Gastrocnemius medialis (tissue), 4 donors: ENCODE results near the gene RPL39L. TPM values are rescaled to one million over a fixed set of nuclear protein-coding genes. Genes with fewer than 3 reads are reported as not detected.
A peak's percentile ranks its signal among the peaks of the same experiment; 100 is the strongest.
"Not testable (repeated sequence)": the region's sequence is repeated elsewhere in the genome, so short reads cannot be mapped to it uniquely, and the experiment has no call there.

ENCODE experiments used
- ATAC-seq, 2 donors: fragments of 150-250 bp; one replicate each; pipeline ENCODE4 v1.9.1; 2016
- DNase-seq, 2 donors: peaks; one replicate each; pipeline ENCODE4 v3.0.0-alpha.2; 2019
- H3K27ac ChIP-seq, 4 donors: fragments of 200-600 bp; sonication (generic); 1 replicate in 1 of 4; 2 replicates in 3 of 4; pipeline ENCODE4 v1.5.1; 2016 to 2018; ENCODE audit warnings: mild to moderate bottlenecking in 2 of 4, moderate library complexity in 1 of 4
- H3K27me3 ChIP-seq, 3 donors: fragments of 200-600 bp; sonication (generic) in 2 of 3; 1 replicate in 1 of 3; 2 replicates in 2 of 3; pipeline versions ENCODE4 v1.5.1 to v1.6.0; 2016 to 2019; ENCODE audit warnings: mild to moderate bottlenecking in 1 of 3, moderate library complexity in 1 of 3
- H3K36me3 ChIP-seq, 2 donors: fragments of 200-600 bp; sonication (generic) in 1 of 2; one replicate each; pipeline ENCODE4 v1.5.1; 2017 to 2018
- H3K4me1 ChIP-seq, 2 donors: fragments of 200-600 bp; sonication (generic) in 1 of 2; one replicate each; pipeline ENCODE4 v1.5.1; 2016 to 2017; ENCODE audit warnings: mild to moderate bottlenecking in 2 of 2
- H3K4me3 ChIP-seq, 4 donors: fragments of 200-600 bp; sonication (generic) in 3 of 4; 1 replicate in 1 of 4; 2 replicates in 3 of 4; pipeline ENCODE4 v1.5.1; 2016 to 2019; ENCODE audit warnings: mild to moderate bottlenecking in 2 of 4
- H3K9me3 ChIP-seq, 3 donors: fragments of 200-600 bp; sonication (generic) in 2 of 3; 1 replicate in 1 of 3; 2 replicates in 2 of 3; pipeline ENCODE4 v1.5.1; 2016 to 2019
- CTCF ChIP-seq, 5 experiments: fragments of 450-650 bp in 3 of 5; fragments of 200-600 bp in 2 of 5; sonication (generic) in 2 of 5; IDR thresholded peaks in 4 of 5; conservative IDR thresholded peaks in 1 of 5; 1 replicate in 4 of 5; 2 replicates in 1 of 5; pipeline ENCODE4 v1.5.1; 2016 to 2019; ENCODE audit warnings: antibody characterized with exemption in 5 of 5, mild to moderate bottlenecking in 3 of 5, moderate library complexity in 3 of 5
- POLR2A ChIP-seq, 2 donors: fragments of 450-650 bp; IDR thresholded peaks; one replicate each; pipeline ENCODE4 v1.6.1; 2017; ENCODE audit warnings: antibody characterized with exemption in 2 of 2, mild to moderate bottlenecking in 2 of 2, moderate library complexity in 2 of 2
- in situ Hi-C, 4 donors: fragments of 200-750 bp; cut with MboI; loops; one replicate each; pipeline versions ENCODE4 v1.15.0 to v1.8.0; 2017; ENCODE audit warnings: low sequenced_read_pairs in 4 of 4
- intact Hi-C: fragments of 100-400 bp; cut with DNase I; formaldehyde crosslinking; loops from one replicate; pipeline ENCODE4 v1.15.1; 2023; ENCODE audit warnings: low total_unique reads
- total RNA-seq, 4 donors: library from RNA; depleted of rRNA; stranded (reverse); fragments of >200 nt; gene quantifications; one replicate each; pipeline versions ENCODE4 v1.1.0 to v1.2.3, GENCODE V29; 2016

RPL39L gene
- total RNA-seq, 4 donors from 2014 or later = 0.71 to 1.6 TPM; not detected in 2

GRCh38 chr3:187185759-187186158 lies 46.5 kb upstream of the RPL39L start:
- Histone ChIP-seq H3K36me3 (no peaks in the 10 kb centered on the region), H3K9me3 (no peaks in the 10 kb centered on the region), H3K27me3 (no peaks in the 10 kb centered on the region), H3K4me1 (peaks cover 18 to 24% of the 10 kb centered on the region in 2 donors), H3K4me3 (no peak overlapping the region), H3K27ac (peak overlapping the region in 2 of 4 donors; percentile 86 to 93)
- TF ChIP-seq POLR2A (IDR thresholded peaks at IDR 0.05) (no peak), CTCF (IDR thresholded peaks at IDR 0.05 in 4 of 5, conservative IDR thresholded peaks at IDR 0.05 in 1 of 5) (no peak)
- in situ Hi-C loops = no loop called here
- ATAC-seq = no peak
- no peak for DNase-seq
- intact Hi-C loops = no loop called here

GRCh38 chr3:187183903-187184302 lies 44.6 kb upstream of the RPL39L start:
- Histone ChIP-seq H3K27ac (no peak overlapping the region), H3K27me3 (no peaks in the 10 kb centered on the region), H3K4me1 (peaks cover 18 to 24% of the 10 kb centered on the region in 2 donors), H3K4me3 (no peak overlapping the region), H3K36me3 (no peaks in the 10 kb centered on the region), H3K9me3 (no peaks in the 10 kb centered on the region)
- in situ Hi-C loops (no loop called here), intact Hi-C loops (no loop called here)
- no peak for ATAC-seq
- DNase-seq = no peak
- TF ChIP-seq CTCF (IDR thresholded peaks at IDR 0.05 in 4 of 5, conservative IDR thresholded peaks at IDR 0.05 in 1 of 5) (no peak), POLR2A (IDR thresholded peaks at IDR 0.05) (no peak)

GRCh38 chr3:187183210-187183862 lies 44.0 kb upstream of the RPL39L start:
- no peaks in the 10 kb centered on the region for H3K36me3 ChIP-seq
- DNase-seq (no peak), ATAC-seq (no peak)
- no peaks in the 10 kb centered on the region for H3K27me3 ChIP-seq
- H3K4me1 ChIP-seq = peaks cover 18 to 24% of the 10 kb centered on the region in 2 donors
- H3K9me3 ChIP-seq = no peaks in the 10 kb centered on the region
- no peak overlapping the region for H3K4me3 ChIP-seq
- intact Hi-C loops = no loop called here
- H3K27ac ChIP-seq = no peak overlapping the region
- TF ChIP-seq POLR2A (IDR thresholded peaks at IDR 0.05) = no peak
- in situ Hi-C loops = no loop called here

- no peak for ATAC-seq
- no peak for TF ChIP-seq CTCF (IDR thresholded peaks at IDR 0.05 in 4 of 5, conservative IDR thresholded peaks at IDR 0.05 in 1 of 5)
- TF ChIP-seq POLR2A (IDR thresholded peaks at IDR 0.05) = no peak
- intact Hi-C loops = no loop called here
Observed at GRCh38 chr3:187181454-187182170, 42.3 kb upstream of the RPL39L start.

GRCh38 chr3:187172929-187173328 lies 33.6 kb upstream of the RPL39L start:
- H3K27me3 ChIP-seq = no peaks in the 10 kb centered on the region
- no peaks in the 10 kb centered on the region for H3K9me3 ChIP-seq
- in situ Hi-C loops = loop anchor here (25.0 kb wide), 1 partner anchor 561 kb away; the partner anchor contains the start of gene AHSG (in 4 of the 4)
- intact Hi-C loops = no loop called here
- TF ChIP-seq CTCF (IDR thresholded peaks at IDR 0.05 in 4 of 5, conservative IDR thresholded peaks at IDR 0.05 in 1 of 5) (no peak), POLR2A (IDR thresholded peaks at IDR 0.05) (no peak)
- no peaks in the 10 kb centered on the region for H3K4me1 ChIP-seq
- no peaks in the 10 kb centered on the region for H3K36me3 ChIP-seq
- DNase-seq (no peak), ATAC-seq (no peak)
- H3K27ac ChIP-seq = no peak overlapping the region
- no peak overlapping the region for H3K4me3 ChIP-seq

More at GRCh38 chr3:187181454-187182170, 42.3 kb upstream of the RPL39L start:
- Histone ChIP-seq H3K4me1 (peaks cover 6 to 9% of the 10 kb centered on the region in 2 donors), H3K36me3 (no peaks in the 10 kb centered on the region), H3K9me3 (no peaks in the 10 kb centered on the region), H3K4me3 (no peak overlapping the region), H3K27ac (no peak overlapping the region), H3K27me3 (no peaks in the 10 kb centered on the region)
- in situ Hi-C loops = no loop called here
- DNase-seq = no peak

GRCh38 chr3:187170911-187171310 lies 31.6 kb upstream of the RPL39L start:
- H3K27ac ChIP-seq, H3K27me3 ChIP-seq, intact Hi-C loops, ATAC-seq, H3K9me3 ChIP-seq, H3K4me3 ChIP-seq, DNase-seq, H3K36me3 ChIP-seq: not testable (repeated sequence)
- in situ Hi-C loops = loop anchor here (25.0 kb wide), 1 partner anchor 559 kb away; the partner anchor contains the start of gene AHSG (in 4 of the 4)
- H3K4me1 ChIP-seq = peaks cover 6 to 13% of the 10 kb centered on the region in 2 donors
